Activated effector memory CD4-positive, alpha-beta T cell treated with anti-CD3 and anti-CD28 coated beads, Interleukin-2, amount 50 U/mL, for 16 hours (primary cell): ENCODE measurements around the gene LRRC71.

Source experiments
- DNase-seq: peaks from one replicate; pipeline ENCODE4 v3.0.0-alpha.2; 2020

The LRRC71 gene

GRCh38 chr1:156948708-156949107, 28.3 kb downstream of the LRRC71 start:
- DNase-seq = no peak

DNA sequence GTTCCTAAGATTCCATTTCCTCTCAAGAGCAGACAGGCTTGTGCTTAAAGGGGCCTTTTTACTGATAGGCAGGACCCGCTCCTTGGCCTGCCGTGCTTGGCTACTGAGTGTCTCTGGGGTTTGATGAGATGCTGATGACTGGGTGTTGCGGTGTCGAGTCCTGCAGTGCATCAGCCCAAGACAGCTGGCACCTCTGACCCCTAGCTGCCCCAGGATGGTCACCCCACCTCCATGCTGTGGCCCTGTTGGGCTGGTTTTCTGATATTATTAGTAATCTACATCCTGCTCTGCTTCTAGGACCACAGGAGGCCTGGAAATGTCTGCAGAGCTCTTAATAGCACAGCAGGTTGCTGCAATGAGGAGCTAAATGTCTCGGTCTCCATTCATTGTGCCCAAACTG, 28.7 kb downstream of the LRRC71 start:
- no peak for DNase-seq

GRCh38 chr1:156951371-156951770, 30.9 kb downstream of the LRRC71 start:
- no peak for DNase-seq

- DNase-seq = no peak
These were observed 33.1 kb downstream of the LRRC71 start for GRCh38 chr1:156953571-156953970.

DNA sequence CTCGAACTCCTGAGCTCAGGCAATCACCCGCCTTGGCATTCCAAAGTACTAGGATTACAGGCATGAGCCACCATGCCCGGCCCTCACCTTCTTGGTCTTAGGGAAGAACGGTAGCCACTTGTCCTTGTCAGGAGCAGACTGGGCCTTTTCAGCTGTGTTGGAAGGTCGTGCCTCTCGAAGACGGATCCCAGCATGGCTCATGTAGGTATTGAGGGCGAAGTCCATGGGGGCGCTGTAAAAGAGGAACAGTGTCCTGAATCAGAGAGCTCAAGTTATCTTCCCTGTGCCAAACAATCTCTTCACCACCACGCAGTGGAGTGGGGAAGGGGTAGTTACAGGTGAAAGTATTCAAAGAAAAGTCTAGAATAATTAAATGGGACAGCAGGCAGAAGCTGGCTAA, 35.9 kb downstream of the LRRC71 start:
- DNase-seq = no peak

- DNase-seq = no peak
These were observed 37.2 kb downstream of the LRRC71 start for GRCh38 chr1:156957634-156958033.

DNA sequence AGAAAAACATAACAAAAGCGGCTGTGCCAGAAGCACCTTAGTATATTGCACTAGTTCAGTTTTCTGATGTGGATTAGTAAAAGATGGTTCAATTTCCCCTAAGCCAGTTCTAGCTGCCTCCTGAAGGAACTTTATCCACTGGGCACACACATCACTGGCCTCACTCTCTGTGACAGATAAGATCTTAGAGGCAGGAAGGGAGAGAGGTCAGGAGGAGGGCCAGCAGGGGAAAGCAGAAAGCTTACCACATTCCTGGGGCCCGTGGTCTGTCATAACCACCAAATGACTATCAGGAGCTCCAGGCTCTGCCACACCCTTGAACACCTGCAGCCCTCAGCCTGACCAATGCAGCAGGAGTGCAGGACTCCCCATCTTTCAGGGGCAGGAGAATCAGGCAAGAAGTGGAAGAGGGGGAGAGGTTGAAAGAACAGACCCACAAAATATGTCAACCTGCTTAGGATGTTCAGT, 37.8 kb downstream of the LRRC71 start:
- no peak for DNase-seq

- DNase-seq = no peak
These were observed 39.0 kb downstream of the LRRC71 start for GRCh38 chr1:156959414-156959813.

DNA sequence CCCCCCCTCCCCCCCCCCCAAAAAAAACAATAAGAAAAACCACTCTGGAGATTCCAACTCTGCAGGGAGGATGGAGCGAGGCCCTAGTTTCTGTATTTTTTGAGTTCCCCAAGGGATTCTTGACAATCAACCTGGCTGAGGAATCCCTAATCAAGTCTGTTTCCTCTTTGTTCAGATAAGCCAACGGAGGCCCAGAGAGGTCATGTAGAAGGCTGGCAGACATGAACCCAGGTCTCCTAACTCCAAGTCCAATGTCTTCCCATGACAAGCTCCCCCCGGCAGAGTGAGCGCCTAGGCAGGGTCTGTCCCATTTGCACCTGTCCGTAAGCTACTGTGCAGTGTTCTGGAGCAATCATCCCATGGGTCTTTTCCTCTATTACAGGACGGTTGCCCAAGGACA, 39.5 kb downstream of the LRRC71 start:
- DNase-seq = no peak

DNA sequence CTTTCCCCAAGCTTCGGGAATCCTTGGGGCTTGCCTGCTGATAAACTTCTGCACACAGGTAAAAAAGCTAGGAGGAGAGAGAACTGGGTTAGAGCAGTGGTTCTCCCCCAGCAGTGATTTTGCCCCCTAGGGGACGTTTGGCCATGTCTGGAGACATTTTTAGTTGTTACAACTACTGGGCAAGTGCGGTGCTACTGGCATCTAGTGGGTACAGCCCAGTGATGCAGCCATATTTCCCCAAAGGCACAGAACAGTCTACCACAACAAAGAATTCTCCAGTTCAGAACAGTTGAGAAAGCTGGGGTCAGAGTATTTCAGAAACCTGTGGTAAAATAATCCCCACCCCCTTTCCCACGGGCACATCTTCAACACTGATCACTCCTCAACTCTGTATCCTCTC, 41.3 kb downstream of the LRRC71 start:
- DNase-seq = peak; percentile 66

- DNase-seq = peak; percentile 75
These were observed 43.2 kb downstream of the LRRC71 start for GRCh38 chr1:156963621-156964020.

DNA sequence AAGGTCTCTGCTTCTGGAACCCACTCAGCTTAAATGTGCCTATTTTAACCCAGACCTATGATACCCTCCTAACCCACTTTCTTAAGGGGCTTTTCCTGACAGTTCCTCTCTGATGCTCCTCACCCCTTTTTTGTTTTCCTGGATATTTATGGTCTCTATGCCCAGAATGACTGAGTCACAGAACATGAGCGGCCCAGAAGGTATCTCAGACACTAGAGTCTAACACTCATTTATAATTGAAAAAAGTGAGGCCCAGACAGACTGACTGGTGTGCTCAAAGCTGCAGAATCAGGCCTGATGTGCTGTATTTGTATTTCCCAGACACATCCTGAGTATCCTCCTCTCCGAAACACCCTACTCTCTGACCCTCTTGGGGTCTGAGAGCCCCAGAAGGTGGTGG, 44.0 kb downstream of the LRRC71 start:
- no peak for DNase-seq

DNA sequence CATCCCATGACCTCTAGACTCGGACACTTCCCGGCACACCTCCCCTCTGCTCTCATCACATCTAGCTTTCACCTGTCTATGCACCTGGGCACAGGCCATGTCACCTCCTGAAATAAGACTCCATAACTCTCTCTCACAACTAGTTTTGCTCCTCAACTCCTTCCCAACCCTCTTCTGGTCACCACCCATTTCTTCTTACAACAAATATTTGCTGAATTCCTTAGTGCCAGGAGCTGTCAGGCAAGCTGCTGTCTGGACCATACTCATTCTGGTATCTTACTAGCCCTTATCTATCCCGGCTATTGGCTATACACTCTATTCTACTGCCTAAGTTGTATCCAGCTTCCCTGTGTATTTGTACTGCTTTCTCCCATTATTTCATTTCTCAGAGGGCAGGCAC, 49.1 kb downstream of the LRRC71 start:
- no peak for DNase-seq

DNA sequence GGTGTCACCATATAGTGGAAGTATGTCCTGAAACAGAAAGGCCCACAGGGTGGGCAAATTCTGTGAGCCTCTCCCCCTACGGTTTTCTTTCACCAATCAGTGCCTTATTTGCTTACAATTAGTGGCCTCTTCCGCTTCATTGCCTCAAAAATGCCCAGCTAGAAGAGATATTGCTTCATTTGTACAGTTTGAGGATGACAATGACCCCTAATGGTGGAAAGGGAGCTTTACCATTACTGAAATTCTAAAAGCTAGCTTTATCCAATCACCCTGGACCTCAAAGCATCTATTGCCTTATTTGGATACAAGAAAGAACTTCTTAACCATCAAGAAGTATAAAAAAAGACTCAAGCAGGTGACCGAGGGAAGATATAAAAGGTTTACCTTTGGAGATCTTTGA, 49.6 kb downstream of the LRRC71 start:
- DNase-seq = no peak

- DNase-seq = no peak
These were observed 53.0 kb downstream of the LRRC71 start for GRCh38 chr1:156973417-156973816.

- no peak for DNase-seq
These were observed 54.7 kb downstream of the LRRC71 start for GRCh38 chr1:156975084-156975483.

DNA sequence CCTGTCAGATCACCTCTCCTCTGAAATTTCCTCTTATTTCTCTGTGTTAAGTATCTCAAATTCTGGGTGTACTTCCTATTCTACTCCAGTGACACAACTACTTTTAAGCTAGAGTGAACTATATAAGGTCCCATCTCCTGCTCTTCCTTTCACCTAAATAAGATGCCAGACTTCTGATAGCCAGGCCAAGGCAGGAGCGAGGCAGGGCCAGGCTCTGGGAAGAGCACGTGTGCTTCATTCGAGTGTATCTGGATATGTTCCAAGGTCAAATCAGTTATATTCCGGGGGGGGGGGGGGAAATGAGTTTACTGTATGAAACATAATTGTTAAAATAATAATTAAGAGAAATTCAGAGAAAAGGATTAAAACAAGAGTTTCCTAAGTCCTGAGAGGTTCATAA, 60.1 kb downstream of the LRRC71 start:
- no peak for DNase-seq
